Measurements from ENCODE around the gene IGFL1. TPM values are rescaled to one million over a fixed set of nuclear protein-coding genes. Genes with fewer than 3 reads are reported as not detected.

The IGFL1 gene
- total and polyA plus RNA-seq, 2 experiments from 2014 or later, result not detected

GRCh38 chr19:46213806-46214205 is 15.7 kb upstream of the IGFL1 start:
- Mint-ChIP-seq H3K4me1 (peaks cover 27% of the 10 kb centered on the region), H3K9me3 (no peaks in the 10 kb centered on the region; the same call in 2 of the 3 replicates), H3K36me3 (ENCODE audit: low read depth) (no peaks in the 10 kb centered on the region), H3K4me3 (no peak overlapping the region), H3K27ac (no peak overlapping the region), H3K27me3 (ENCODE audit: insufficient read depth, low read depth, poor library complexity) (peaks cover 6% of the 10 kb centered on the region)
- no peak overlapping the region for H2AFZ ChIP-seq
- H3K79me2 ChIP-seq (replicated peaks; ENCODE audit: insufficient read depth), result no peaks in the 10 kb centered on the region
- H3K4me3 ChIP-seq, result no peak overlapping the region
- no peaks in the 10 kb centered on the region for H4K20me1 ChIP-seq (replicated peaks; ENCODE audit: insufficient read depth)
- no peaks in the 10 kb centered on the region for H3K27me3 ChIP-seq (ENCODE audit: insufficient read depth)
- H3K4me2 ChIP-seq, result no peak overlapping the region
- H3K4me1 ChIP-seq (ENCODE audit: insufficient read depth), result no peaks in the 10 kb centered on the region
- no peak for TF ChIP-seq ZNF114 (CRISPR knock-in tag; IDR thresholded peaks at IDR 0.05)
- TF ChIP-seq STAT1 (IDR thresholded peaks at IDR 0.05; ENCODE audit: unreplicated experiment), result no peak
- no peak for TF ChIP-seq EZH2 (IDR thresholded peaks at IDR 0.05; ENCODE audit: low read depth, unreplicated experiment)
- TF ChIP-seq EZH2phosphoT487 (IDR thresholded peaks at IDR 0.05; ENCODE audit: unreplicated experiment), result no peak
- TF ChIP-seq CTCF (conservative IDR thresholded peaks at IDR 0.05; ENCODE audit: low read depth in 2 of 2), result no peak
- no peak for TF ChIP-seq ZNF462 (CRISPR knock-in tag; IDR thresholded peaks at IDR 0.05)
- no peak for TF ChIP-seq NANOG (IDR thresholded peaks at IDR 0.05; ENCODE audit: borderline replicate concordance)
- TF ChIP-seq ZNF331 (CRISPR knock-in tag; IDR thresholded peaks at IDR 0.05; ENCODE audit: low read depth), result no peak
- no peak for TF ChIP-seq REST (IDR thresholded peaks at IDR 0.05; ENCODE audit: unreplicated experiment)
- TF ChIP-seq JUNB (IDR thresholded peaks at IDR 0.05; ENCODE audit: unreplicated experiment), result no peak
- TF ChIP-seq CREB1 (CRISPR knock-in tag; IDR thresholded peaks at IDR 0.05; ENCODE audit: low read depth), result no peak
- no peak for TF ChIP-seq ETS1 (IDR thresholded peaks at IDR 0.05)
- TF ChIP-seq POLR2AphosphoS5 (IDR thresholded peaks at IDR 0.05; ENCODE audit: low read depth), result no peak
- no peaks in the 10 kb centered on the region for H3K36me3 ChIP-seq (ENCODE audit: insufficient read depth)
- no peak for ATAC-seq
- H3K9me2 ChIP-seq (ENCODE audit: insufficient read depth), result peaks cover 9% of the 10 kb centered on the region; the same call in 1 of the 2 replicates
- no peak overlapping the region for H3K27ac ChIP-seq (ENCODE audit: low read depth)
- DNase-seq (ENCODE audit: low spot score), result no peak
- H3F3A ChIP-seq (replicated peaks; ENCODE audit: low read depth), result no peaks in the 10 kb centered on the region
